Hepatic stellate cell (primary cell): ENCODE measurements around the gene ANKMY1.
"Not testable (repeated sequence)": the region's sequence is repeated elsewhere in the genome, so short reads cannot be mapped to it uniquely, and the experiment has no call there.

ENCODE experiments used
- DNase-seq: peaks from one replicate; pipeline ENCODE4 v3.0.0; 2011; ENCODE audit warnings: low spot score

The ANKMY1 gene

DNA sequence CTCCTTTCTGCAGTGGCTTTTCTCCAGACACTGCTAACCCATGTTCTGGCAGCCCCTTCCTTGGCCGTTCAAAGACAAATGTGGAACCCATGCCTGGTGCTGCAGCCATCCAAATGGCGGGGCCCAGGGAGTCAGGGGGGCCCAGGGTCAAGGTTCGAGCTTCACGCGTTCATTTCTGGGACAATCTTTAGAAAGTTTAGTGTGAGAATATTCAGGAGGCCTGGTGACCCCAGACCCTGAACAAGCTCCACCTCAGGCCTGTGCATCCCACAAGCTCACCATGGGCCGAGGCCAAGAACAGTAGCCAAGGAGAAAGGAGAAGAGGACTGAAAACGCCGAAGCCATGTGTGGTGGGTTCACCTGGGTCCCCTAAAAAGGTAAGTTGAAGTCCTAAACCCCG lies 54.4 kb downstream of the ANKMY1 start:
- DNase-seq = no peak

DNA sequence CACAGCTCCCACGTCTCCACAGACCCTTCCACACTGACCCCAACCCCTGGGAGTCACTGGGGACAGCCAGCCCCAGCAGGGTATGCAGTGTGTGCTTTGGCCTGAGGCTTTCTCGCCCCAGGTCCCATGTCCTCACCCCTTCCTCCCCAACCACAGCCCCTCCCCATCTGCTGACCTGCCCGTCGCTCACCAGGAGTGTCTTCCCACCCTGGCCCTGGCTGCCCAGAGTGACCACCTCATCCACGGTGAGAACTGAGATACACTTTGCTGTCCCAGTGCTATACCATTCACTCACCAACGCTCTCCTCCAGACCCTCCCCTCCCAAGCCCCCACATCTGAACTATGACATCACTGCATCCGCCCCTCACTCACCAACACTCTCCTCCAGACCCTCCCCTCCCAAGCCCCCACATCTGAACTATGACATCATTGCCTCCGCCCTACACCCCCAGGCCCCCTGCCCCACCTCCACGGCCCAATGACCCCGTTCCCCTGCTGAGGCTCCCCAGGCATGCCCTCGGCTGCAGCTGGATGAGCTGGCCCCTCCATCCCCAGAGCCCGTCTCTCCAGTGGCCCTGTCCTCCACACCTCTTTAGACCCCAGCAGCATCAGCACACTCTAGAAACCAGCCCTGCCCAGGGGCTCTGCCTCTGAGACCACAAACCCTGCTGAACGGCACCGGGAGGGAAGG lies 55.2 kb downstream of the ANKMY1 start:
- DNase-seq = no peak

- no peak for DNase-seq
Measured at GRCh38 chr2:240502059-240502429, 55.7 kb downstream of the ANKMY1 start.

DNA sequence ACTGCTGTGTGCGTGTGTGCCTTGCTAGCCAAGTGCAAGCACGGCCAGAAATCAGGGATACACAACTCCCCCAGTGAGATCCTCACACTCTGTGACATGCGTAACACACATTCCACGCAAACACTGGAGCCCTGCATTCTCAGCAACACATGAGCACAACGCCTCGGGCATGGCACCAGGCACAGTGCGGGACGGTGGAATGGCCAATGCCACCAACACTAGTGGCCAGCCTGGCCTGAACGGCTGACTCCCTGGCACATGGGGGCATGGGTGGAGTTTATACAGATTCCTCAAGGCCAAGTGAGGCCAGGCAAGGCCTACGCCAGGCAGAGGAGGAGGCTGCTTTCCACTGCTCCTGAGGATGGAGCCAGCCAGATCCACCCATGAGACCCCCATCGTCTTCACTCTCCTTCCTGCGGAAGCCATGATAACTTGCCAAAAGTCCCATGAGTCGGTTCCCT lies 56.2 kb downstream of the ANKMY1 start:
- no peak for DNase-seq

DNA sequence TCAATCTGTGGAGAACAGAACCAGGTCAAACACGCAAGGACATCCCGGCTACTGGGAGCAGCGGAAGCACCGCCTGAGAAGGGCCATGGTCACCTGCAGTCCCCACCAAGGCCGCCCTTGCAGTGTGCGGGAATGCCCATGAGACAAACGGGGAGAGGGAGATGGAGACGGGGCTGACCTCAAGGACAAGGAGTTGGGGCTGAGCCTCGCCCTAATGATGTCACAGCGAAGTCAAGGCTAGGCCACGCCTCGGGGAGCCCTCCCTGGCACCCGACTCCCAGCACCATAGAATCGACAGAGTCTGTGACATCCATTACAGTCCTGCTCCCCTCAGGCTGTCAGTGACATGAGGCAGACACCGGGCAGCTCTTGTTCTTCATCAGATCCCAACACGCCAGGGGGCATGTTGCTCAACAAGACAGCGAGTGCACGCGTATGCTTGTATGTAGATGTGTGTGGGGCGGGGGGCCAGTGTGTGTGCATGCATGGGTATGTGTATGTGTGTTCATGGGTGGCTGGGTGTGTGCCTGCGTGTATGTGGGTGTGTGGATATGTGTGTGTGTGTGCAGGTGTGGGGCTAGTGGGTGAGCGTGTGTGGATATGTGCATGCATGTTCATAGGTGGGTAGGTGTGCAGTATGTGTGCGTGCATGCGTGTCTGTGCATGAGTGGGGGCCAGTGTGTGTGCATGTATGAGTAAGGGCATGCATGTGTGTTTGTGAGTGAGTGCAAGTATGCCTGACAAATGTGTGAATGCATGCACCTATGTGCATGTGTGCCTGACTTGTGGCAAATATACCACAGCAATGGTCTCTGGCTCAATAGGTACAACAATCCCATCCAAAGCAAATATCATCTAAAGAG lies 57.0 kb downstream of the ANKMY1 start:
- no peak for DNase-seq

- no peak for DNase-seq
Measured at GRCh38 chr2:240499309-240500301, 58.2 kb downstream of the ANKMY1 start.

DNA sequence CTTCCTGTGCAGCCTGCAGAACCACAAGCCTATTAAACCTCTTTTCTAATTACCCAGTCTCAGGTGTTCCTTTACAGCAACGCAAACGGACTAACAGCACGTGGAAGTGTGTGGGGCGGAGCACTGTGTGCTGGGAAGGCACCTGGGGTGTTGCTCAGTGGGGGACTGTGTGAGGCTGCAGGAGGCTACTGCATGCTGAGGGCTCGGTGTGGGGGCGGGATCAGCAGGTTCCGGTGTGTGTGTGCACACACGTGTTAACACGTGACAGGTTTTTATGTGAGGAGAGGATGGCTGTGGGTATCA lies 58.9 kb downstream of the ANKMY1 start:
- no peak for DNase-seq

DNA sequence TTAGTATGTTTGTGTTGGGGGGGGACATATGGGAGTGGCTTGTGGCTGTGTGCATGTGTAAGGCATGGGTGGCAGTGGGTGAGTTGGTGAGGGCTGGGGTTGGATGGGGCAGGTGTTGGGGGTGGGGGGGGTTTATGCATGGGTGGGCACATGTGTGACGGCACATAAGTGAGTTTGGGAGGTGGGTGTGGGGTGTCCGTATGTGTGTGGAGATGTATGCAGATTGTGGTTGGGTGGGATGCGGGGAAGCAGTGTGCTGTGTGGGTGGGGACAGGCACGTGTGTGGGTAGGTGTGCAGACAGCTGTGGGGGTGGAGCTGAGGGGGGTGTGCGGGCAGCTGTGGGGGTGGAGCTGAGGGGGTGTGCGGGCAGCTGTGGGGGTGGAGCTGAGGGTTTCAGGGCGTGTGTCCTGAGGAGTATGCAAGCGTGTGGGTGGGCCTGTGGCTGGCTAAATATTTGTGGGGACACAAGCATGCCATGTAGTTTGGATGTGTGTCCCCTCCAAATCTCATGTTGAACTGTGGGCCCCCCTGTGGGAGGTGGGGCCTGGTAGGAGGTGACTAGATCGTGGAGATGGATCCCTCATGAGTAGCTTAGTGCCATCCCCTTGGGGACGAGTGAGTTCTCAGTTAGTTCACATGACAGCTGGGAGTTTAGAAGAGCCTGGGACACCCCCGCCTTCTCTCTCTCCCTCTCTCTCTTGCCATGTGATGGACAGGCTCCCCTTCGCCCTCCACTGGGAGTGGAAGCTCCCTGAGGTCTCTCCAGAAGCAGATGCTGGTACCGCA lies 59.4 kb downstream of the ANKMY1 start:
- DNase-seq = no peak

DNA sequence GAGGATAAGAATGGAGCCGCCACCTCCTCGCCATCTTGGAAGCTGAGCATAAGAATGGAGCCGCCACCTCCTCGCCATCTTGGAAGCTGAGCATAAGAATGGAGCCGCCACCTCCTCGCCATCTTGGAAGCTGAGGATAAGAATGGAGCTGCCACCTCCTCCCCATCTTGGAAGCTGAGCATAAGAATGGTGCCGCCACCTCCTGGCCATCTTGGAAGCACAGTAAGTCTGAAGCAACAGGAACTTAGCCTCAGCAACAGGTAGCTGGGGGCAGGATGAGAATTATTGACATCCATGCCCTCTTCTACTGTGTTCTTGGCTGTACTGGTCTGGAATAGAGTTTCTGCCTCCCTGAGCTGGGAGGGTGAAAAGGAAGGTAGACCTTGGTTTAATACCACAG lies 60.7 kb downstream of the ANKMY1 start:
- peak; percentile 38 for DNase-seq

DNA sequence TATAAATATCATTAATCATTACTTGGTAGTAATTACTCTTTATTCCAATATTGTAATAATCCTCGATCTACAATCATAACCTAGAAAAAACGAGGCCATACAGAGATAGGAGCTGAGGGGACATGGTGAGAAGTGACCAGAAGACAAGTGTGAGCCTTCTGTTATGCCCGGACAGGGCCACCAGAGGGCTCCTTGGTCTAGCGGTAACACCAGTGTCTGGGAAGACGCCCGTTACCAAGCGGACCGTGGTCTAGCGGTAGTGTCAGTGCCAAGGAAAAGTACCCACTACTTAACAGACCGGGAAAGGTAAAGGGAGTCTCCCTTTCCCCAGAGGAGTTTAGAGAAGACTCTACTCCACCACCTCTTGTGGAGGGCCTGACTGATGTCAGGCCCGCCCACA lies 62.8 kb downstream of the ANKMY1 start:
- DNase-seq = not testable (repeated sequence)

DNA sequence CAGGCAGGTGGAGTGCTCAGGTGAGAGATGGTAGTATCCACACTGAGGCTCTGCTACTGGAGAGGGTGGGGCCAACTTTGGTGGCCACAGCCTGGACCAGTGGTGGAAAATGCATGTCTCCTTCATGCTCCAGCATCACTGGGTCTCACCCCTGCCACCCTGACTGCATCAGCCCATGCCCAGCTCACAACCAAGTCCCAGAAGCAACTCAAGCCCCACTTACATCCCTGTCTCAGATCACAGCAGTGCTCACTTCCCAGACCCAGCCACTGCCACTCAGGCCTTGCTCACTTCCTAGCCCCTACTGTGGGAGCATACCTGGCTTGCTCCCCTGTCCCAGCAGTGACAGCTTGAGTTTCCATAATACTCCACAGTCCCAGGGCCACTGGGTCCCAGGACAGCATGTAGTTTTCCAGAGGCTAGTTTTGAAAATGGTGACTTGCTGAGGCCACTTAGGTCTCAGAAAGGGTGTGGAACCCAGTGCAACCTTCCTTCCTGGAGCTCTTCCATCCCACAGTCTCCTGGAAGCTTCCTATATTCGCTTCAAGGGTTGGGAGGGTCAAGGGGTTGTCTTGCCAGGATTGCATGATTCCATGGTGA lies 63.5 kb downstream of the ANKMY1 start:
- DNase-seq = peak; percentile 0

DNA sequence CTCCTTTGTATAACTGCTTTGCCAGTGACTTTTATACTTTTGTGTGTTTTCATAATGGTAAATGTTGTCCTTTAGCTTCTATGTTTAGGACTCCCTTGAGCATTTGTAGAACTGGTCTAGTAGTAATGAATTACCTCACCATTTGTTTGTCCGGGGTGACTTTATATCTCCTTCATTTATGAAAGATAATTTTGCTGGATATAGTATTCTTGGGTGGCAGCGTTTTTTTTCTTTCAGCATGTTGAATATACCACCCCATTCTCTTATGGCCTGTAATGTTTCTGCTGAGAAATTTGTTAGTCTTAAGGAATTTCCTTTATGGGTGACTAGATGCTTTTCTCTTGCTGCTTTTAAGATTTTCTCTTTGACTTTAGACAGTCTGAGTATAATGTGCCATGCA lies 66.3 kb downstream of the ANKMY1 start:
- DNase-seq = no peak

GRCh38 chr2:240482141-240482540 lies 75.6 kb downstream of the ANKMY1 start:
- no peak for DNase-seq

DNA sequence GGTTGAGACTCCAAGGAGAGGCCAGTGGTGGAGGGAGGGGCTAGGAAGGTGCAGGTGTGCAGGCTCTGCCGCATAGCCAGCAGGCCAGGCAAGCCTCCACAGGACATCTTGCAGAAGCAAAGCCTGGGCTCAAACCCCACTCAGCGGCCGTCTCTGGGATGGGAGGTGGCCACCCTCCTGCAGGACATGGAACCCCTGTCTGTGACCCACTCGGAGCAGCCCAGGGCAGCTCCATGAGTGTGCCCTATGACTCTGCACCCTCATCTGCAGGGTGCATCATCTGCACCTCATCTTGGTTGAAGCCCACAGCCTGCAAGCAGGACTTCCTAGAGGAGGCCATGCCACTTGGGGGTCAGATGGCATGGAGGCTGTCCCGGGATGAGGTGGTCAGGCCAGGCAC lies 76.1 kb downstream of the ANKMY1 start:
- DNase-seq = no peak

DNA sequence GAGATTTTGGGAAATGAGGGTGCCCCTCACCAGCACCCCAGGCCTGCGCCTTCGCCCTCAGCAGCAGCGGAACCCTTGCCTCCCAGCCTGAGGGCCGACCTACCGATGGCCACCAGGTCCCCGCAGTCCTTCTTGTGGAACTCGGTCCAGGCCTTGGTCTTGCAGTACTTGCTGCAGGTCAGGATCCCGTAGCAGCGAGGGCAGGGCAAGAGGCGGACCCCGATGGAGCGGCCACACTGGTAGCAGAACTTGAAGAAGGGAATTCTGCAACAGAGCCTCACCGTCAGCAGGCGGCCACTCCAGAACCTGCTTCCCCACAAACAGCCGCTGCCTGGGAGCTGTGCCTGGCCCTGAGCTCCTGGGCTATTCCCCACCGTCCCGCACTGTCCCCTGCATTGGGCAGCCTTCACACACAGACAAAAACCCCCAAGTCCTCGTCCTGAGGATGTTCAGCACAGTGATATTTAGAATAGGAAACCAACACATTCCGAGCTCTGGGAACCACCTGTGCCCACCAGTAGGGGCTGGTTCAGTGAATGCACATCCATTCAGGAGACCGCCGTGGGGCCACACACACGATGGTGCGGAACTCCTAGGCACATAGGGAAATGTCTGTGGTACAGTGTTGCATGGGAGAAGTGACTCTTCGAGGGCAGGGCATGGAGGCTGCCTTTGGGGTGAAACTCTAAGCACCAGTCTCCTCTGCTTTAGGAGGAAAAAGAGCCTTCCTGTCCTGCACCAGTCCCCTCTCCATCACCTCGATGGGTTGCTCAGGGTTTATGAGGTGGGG lies 76.8 kb downstream of the ANKMY1 start:
- no peak for DNase-seq

DNA sequence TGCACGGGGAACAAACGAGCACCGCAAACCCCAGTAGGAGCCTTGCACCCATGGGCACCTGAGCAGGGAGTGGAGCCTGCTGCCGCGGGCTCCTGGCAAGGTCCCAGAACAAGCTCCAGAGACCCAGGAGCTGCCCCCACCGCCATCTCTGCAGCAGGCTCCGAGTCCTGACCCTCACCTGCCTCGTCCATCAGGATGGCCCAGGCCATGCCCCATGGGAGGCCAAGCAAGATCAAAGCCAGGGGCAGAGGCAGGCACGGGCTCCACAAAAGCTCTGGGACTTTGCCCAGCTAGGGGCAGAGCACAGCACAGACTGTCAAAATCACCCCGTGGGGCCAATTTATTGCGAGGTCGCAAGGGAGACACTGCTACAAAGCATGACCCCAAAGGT lies 78.7 kb downstream of the ANKMY1 start:
- no peak for DNase-seq

DNA sequence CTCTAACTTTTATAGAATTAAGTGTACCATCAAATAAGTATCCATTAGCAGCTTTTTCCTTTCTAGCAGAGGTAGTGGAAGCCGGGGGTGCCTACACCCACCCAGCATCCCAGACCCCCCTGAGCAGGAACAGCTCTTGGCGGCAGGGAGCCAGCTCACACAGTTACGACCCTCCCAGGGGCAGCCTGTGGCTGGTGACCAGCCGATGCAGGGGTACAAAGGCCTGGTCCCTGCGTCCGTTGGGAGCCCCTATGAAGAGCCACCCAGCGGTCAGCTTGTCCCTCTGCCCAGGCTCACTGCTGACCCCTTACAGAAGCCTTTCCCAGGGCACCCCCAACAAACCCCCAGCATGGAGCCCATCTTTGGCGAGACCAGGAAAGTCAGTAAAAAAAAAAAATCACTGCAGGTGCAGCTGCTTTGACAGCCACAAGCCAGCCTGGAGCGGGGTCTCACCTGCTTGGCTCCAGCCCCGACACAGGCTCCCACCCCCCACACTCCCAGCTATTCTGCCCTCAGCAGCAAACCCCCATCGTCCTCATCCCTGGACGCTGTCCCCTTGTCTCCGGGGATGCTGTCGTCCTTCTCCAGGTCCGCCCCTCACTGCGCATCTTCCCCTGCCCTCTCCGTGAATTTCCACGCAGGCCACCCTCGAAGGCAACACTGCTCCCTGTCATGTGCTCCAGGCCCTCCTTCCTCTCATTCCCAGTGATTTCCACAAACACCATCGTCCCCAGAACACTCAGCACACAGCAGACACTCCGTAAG lies 79.3 kb downstream of the ANKMY1 start:
- no peak for DNase-seq

- DNase-seq = no peak
Measured at GRCh38 chr2:240477916-240478315, 79.9 kb downstream of the ANKMY1 start.

GRCh38 chr2:240473211-240473610 lies 84.6 kb downstream of the ANKMY1 start:
- no peak for DNase-seq
